WERI-Rb-1 (cell line): ENCODE results near the gene TECPR2.
A peak's percentile ranks its signal among the peaks of the same experiment; 100 is the strongest.

Source experiments
- DNase-seq: peaks from one replicate; pipeline ENCODE4 v3.0.0-alpha.2; 2020
- H3K27ac ChIP-seq: fragments of 250-450 bp; sonication (Bioruptor Pico); 2 replicates; pipeline ENCODE4 v1.5.1; 2020; ENCODE audit warnings: mild to moderate bottlenecking, moderate library complexity
- H3K27me3 ChIP-seq: fragments of 250-450 bp; sonication (Bioruptor Pico); 2 replicates; pipeline ENCODE4 v1.5.1; 2021; ENCODE audit warnings: mild to moderate bottlenecking, low read depth, moderate library complexity; ENCODE audit not compliant: insufficient read depth, severe bottlenecking
- H3K36me3 ChIP-seq: fragments of 250-450 bp; sonication (Bioruptor Pico); 2 replicates; pipeline ENCODE4 v1.5.1; 2020; ENCODE audit warnings: mild to moderate bottlenecking, moderate library complexity
- H3K4me3 ChIP-seq: 2 replicates; pipeline ENCODE4 v1.5.1; 2011; ENCODE audit warnings: low read depth, mild to moderate bottlenecking, control low read depth, low read length
- H3K9me3 ChIP-seq: fragments of 250-450 bp; sonication (Bioruptor Pico); 2 replicates; pipeline ENCODE4 v1.5.1; 2021; ENCODE audit warnings: mild to moderate bottlenecking, moderate library complexity; ENCODE audit not compliant: severe bottlenecking
- CTCF ChIP-seq: IDR thresholded peaks from 2 replicates; pipeline ENCODE4 v1.5.1; 2011; ENCODE audit warnings: low read depth, mild to moderate bottlenecking, control low read depth, inconsistent platforms, low read length

Gene TECPR2

GRCh38 chr14:102506626-102506925 lies 143.8 kb downstream of the TECPR2 start:
- no peak overlapping the region for H3K4me3 ChIP-seq

DNA sequence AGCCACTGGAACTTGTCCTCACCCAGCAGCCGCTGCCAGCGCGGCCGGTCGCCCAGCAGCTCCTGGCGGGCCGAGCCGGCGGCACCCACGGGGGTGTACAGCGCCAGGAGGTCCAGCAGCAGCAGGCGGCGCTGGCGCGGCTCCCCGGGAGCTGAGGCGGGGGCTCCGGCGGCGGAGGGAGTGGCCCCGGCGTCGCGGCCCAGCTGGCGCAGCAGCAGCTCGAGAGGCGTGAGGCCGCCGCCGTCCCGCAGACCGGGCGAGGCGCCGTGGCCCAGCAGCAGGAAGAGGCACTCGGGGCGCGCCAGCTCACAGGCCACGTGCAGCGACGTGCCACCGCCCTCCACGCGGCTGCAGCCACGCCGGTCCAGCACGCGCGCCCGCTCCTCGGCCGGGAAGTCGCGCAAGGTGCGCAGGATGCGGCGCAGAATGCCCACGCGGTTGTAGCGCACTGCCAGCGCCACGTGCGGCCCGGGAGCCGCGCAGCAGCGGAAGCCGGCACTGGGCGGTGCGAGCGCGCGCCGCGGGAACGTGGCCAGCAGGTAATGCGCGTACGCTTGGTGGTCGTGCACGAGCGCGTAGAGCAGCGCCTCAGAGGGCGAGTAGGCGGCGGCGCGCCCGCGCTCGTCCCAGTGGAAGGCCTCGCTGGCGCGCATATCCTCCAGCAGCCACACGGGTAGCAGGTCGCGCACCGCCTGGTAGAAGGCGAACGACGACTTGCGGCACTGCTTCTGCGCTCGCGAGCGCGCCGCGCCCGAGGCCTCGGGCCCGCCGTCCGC lies 144.5 kb downstream of the TECPR2 start:
- Histone ChIP-seq H3K9me3 (no peaks in the 10 kb centered on the region), H3K4me3 (no peak overlapping the region), H3K36me3 (peaks cover 6% of the 10 kb centered on the region), H3K27me3 (no peaks in the 10 kb centered on the region), H3K27ac (no peak overlapping the region)
- no peak for TF ChIP-seq CTCF
- DNase-seq: no peak

More at GRCh38 chr14:102506626-102506925, 143.8 kb downstream of the TECPR2 start:
- no peaks in the 10 kb centered on the region for H3K9me3 ChIP-seq
- TF ChIP-seq CTCF: no peak
- DNase-seq: no peak
- no peaks in the 10 kb centered on the region for H3K27me3 ChIP-seq
- H3K36me3 ChIP-seq: peaks cover 6% of the 10 kb centered on the region
- no peak overlapping the region for H3K27ac ChIP-seq

- Histone ChIP-seq H3K9me3 (no peaks in the 10 kb centered on the region), H3K36me3 (peaks cover 6% of the 10 kb centered on the region), H3K4me3 (no peak overlapping the region), H3K27ac (no peak overlapping the region), H3K27me3 (no peaks in the 10 kb centered on the region)
- DNase-seq: no peak
- no peak for TF ChIP-seq CTCF
Measured at GRCh38 chr14:102507857-102508312, 145.1 kb downstream of the TECPR2 start.

DNA sequence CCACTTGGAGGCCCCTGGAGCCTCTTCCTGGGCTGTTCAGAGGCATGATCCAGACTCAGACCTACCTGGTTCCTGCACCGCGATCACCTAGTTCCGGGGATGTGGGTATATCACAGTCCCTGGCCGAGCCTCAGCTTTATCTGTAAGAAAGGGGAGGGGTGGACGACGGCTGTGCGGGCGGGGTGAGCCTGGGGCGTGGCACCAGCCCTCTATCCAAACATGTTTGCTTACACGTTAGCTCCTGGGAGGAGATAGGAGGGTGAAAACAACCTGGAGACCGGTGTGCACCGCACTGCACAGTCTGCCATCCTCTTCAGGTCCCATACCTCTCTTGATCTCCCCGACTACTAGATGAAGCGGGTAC lies 145.7 kb downstream of the TECPR2 start:
- H3K27ac ChIP-seq: no peak overlapping the region
- peak overlapping the region; percentile 67; the same call in 1 of the 2 replicates for H3K4me3 ChIP-seq
- no peaks in the 10 kb centered on the region for H3K27me3 ChIP-seq

DNA sequence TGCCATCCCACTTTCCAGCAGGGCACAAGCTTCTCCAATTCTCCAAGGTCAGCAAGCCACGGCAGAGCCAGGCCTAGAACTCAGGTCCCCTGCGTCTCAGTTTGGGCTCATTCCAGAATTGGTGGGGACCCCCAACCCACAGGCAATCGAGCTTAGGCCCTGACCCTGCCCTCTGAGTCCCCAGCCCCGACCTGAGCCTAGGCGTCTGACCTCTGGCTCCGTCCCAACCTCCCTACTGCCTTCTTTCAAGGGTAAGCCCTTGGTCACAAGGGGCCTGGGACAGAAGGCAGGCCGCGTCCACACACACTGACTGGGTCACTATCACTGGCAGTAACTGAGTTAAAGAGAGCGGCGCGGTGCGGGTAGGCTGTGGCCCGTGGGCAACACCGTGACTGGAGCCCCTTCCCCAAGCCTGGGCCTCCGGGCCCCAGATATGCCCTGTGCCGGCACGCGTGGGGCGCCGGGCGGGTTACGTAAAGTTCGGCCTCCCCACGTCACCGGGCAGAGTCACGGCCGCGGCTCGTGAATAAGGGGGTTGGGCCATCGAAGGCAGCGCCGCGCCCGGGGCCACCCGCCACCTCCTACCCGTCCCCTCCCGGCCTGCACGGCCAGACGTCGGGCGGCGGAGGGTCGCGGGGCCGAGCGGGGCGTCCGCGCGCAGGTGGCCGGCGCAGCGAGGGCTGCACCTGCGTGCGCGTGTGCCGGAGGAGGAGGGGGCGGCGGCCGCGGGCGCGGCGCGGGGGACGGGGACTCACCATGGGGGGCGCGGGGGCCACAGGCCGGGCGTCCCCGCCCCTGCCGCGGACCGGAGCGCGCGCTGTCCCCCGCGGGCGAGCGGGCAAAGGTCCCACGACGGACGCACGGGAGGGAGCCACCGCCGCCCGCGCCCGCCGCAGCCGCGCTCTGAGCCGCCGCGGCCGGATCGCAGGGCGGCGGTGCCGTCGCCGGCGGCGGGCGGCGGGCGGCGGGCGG lies 146.3 kb downstream of the TECPR2 start:
- Histone ChIP-seq H3K27ac (no peak overlapping the region), H3K4me3 (peak overlapping the region; percentile 67)
- no peak for DNase-seq

More for the DNA sequence above, 145.7 kb downstream of the TECPR2 start:
- no peaks in the 10 kb centered on the region for H3K9me3 ChIP-seq
- no peak for DNase-seq
- TF ChIP-seq CTCF: no peak
- H3K36me3 ChIP-seq: peaks cover 6% of the 10 kb centered on the region

More for the DNA sequence above, 146.3 kb downstream of the TECPR2 start:
- no peaks in the 10 kb centered on the region for H3K9me3 ChIP-seq
- peaks cover 6% of the 10 kb centered on the region for H3K36me3 ChIP-seq
- no peaks in the 10 kb centered on the region for H3K27me3 ChIP-seq
- TF ChIP-seq CTCF: no peak
